ENCODE measurements around the gene CIAO2B.

CIAO2B gene

DNA sequence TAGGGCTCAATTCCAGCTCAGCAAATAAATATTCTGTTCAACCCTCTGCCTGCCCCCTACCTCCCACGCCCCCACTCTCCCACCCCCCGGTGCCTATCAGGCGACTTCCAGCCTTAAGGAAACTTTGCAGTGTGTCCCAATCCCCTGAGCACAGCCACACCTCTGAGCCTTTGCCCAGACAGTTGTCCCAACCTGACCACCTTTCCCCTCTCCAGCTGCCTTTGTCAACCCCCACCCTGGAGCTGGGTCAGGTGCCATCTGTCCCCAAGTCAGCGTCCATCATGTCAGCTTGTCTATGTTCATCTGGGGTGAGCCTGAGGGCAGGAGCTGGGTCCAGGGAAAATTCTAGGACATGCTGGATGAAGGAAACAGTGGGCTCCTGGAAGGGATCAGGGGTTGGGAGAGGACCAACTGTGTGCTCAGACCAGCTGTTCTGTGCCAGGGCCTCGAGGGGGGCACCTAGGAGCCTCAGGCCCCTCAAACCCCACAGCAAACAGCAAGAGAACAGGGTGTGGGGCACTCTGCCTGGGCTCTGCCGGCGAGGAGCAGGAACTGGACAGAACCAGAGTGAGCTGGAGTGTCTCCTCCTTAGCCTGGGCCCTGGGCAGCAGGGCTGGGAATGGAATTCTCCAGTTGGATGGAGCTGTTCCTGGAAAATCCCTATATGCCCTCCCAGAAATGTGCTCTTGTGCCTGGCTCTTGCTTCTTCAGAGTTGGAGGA is 33.3 kb downstream of the CIAO2B start:
- Histone ChIP-seq H3K4me3 (replicated peaks; ENCODE audit: insufficient read depth, low read length) (no peak overlapping the region), H3K27me3 (ENCODE audit: insufficient read depth, poor library complexity, severe bottlenecking) (no peaks in the 10 kb centered on the region), H3K27ac (replicated peaks) (no peak overlapping the region)
- no peak for DNase-seq (ENCODE audit: low read depth in 1 of 2, low spot score in 1 of 2)
- TF ChIP-seq GABPA (IDR thresholded peaks at IDR 0.05; ENCODE audit: low read depth) (no peak), POLR2AphosphoS5 (IDR thresholded peaks at IDR 0.05; ENCODE audit: low read depth) (no peak), SPI1 (IDR thresholded peaks at IDR 0.05; ENCODE audit: borderline replicate concordance, low read depth) (no peak)
- TF ChIP-seq, protein P1, sequence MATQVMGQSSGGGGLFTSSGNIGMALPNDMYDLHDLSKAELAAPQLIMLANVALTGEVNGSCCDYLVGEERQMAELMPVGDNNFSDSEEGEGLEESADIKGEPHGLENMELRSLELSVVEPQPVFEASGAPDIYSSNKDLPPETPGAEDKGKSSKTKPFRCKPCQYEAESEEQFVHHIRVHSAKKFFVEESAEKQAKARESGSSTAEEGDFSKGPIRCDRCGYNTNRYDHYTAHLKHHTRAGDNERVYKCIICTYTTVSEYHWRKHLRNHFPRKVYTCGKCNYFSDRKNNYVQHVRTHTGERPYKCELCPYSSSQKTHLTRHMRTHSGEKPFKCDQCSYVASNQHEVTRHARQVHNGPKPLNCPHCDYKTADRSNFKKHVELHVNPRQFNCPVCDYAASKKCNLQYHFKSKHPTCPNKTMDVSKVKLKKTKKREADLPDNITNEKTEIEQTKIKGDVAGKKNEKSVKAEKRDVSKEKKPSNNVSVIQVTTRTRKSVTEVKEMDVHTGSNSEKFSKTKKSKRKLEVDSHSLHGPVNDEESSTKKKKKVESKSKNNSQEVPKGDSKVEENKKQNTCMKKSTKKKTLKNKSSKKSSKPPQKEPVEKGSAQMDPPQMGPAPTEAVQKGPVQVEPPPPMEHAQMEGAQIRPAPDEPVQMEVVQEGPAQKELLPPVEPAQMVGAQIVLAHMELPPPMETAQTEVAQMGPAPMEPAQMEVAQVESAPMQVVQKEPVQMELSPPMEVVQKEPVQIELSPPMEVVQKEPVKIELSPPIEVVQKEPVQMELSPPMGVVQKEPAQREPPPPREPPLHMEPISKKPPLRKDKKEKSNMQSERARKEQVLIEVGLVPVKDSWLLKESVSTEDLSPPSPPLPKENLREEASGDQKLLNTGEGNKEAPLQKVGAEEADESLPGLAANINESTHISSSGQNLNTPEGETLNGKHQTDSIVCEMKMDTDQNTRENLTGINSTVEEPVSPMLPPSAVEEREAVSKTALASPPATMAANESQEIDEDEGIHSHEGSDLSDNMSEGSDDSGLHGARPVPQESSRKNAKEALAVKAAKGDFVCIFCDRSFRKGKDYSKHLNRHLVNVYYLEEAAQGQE (IDR thresholded peaks at IDR 0.05; ENCODE audit: insufficient replicate concordance, low read depth), result no peak
- TF ChIP-seq, protein P2, sequence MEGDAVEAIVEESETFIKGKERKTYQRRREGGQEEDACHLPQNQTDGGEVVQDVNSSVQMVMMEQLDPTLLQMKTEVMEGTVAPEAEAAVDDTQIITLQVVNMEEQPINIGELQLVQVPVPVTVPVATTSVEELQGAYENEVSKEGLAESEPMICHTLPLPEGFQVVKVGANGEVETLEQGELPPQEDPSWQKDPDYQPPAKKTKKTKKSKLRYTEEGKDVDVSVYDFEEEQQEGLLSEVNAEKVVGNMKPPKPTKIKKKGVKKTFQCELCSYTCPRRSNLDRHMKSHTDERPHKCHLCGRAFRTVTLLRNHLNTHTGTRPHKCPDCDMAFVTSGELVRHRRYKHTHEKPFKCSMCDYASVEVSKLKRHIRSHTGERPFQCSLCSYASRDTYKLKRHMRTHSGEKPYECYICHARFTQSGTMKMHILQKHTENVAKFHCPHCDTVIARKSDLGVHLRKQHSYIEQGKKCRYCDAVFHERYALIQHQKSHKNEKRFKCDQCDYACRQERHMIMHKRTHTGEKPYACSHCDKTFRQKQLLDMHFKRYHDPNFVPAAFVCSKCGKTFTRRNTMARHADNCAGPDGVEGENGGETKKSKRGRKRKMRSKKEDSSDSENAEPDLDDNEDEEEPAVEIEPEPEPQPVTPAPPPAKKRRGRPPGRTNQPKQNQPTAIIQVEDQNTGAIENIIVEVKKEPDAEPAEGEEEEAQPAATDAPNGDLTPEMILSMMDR (IDR thresholded peaks at IDR 0.05; ENCODE audit: insufficient read depth, low read length), result no peak

DNA sequence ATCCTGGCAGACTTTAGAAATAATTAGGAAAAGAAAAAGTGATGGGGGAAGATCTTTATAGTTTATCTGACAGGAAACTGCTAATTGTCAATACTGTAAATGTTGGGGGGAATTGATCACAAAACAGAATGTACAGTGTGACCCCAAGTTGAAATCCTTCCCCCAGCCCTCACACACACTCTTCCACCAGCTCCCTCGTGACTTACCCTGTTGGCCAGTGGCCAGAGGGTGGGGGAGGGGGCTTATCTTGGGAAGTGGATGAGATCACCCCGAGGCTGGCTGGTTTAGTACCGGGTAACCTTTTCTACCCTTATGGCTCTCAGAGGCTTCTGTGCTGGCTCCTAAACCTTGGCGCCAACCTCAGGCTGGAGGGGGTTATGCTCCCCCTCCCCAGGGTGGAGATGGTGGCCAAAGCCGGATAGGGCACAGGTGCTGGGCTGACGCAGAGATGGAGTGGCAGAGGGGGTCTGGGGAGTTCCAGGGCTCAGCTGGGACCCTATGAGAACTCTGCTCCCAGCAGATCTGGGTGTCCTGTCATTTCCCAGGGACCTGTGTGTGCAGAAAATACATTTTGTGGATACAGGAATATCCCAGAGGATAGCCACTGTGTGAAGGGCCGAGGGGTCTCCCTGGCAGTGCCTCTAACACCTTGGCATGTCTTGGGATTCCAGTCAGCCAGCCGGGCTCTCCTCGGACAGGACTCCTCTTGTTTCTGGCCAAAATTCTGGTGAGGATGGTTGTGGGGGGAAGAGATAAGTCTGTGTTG is 34.1 kb downstream of the CIAO2B start:
- peak in 1 of 2 experiments; percentile 19 for DNase-seq (ENCODE audit: low read depth in 1 of 2, low spot score in 1 of 2)
- H3K4me3 ChIP-seq (replicated peaks; ENCODE audit: insufficient read depth, low read length), result no peak overlapping the region
- no peak overlapping the region for H3K27ac ChIP-seq (replicated peaks)
- TF ChIP-seq GABPA (IDR thresholded peaks at IDR 0.05; ENCODE audit: low read depth), result no peak
- TF ChIP-seq, protein P1 (IDR thresholded peaks at IDR 0.05; ENCODE audit: insufficient replicate concordance, low read depth), result no peak
- TF ChIP-seq, protein P2 (IDR thresholded peaks at IDR 0.05; ENCODE audit: insufficient read depth, low read length), result no peak
- no peak for TF ChIP-seq SPI1 (IDR thresholded peaks at IDR 0.05; ENCODE audit: borderline replicate concordance, low read depth)
- TF ChIP-seq POLR2AphosphoS5 (IDR thresholded peaks at IDR 0.05; ENCODE audit: low read depth), result no peak
- no peaks in the 10 kb centered on the region for H3K27me3 ChIP-seq (ENCODE audit: insufficient read depth, poor library complexity, severe bottlenecking)

DNA sequence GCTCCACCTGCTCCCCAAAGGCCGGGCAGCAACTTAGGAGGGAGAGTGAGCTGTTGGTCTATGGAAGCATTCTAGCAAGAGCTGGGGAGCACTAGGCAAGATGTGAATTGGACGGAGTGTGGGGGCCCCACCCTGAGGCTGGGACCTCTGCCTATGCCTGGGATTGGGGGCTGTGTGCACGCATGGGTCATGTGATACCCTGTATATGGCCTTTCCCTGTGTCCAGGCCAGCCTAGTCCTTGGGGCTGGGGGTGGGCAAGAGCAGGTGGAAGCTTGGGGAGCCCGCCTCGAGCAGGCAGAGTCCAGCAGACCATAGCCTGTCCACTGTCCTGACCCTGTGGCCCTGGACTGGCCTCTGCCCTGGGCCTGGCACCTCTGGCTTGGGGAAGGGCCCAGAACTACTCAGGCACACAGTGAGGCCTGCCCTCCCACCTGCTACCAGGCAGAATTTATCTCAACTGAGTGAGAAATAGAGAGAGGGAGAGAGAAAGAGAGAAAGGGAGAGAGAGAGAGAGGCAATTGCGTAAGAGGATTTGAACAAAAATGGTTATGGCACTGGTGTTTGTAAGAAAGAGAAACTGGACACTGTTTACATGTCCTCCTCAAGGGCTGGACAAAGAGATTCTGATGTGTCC is 34.8 kb downstream of the CIAO2B start:
- TF ChIP-seq, protein P1 (IDR thresholded peaks at IDR 0.05; ENCODE audit: insufficient replicate concordance, low read depth), result no peak
- TF ChIP-seq SPI1 (IDR thresholded peaks at IDR 0.05; ENCODE audit: borderline replicate concordance, low read depth), result no peak
- TF ChIP-seq GABPA (IDR thresholded peaks at IDR 0.05; ENCODE audit: low read depth), result no peak
- no peak for TF ChIP-seq POLR2AphosphoS5 (IDR thresholded peaks at IDR 0.05; ENCODE audit: low read depth)
- TF ChIP-seq, protein P2 (IDR thresholded peaks at IDR 0.05; ENCODE audit: insufficient read depth, low read length), result no peak
- no peak for DNase-seq (ENCODE audit: low read depth in 1 of 2, low spot score in 1 of 2)
- H3K4me3 ChIP-seq (replicated peaks; ENCODE audit: insufficient read depth, low read length), result no peak overlapping the region
- no peaks in the 10 kb centered on the region for H3K27me3 ChIP-seq (ENCODE audit: insufficient read depth, poor library complexity, severe bottlenecking)
- no peak overlapping the region for H3K27ac ChIP-seq (replicated peaks)
